OCI-LY1 (cell line): ENCODE measurements around the gene KRTAP10-10.

ENCODE experiments used
- EZH2 ChIP-seq: fragments of 200-600 bp; sonication (generic), shearing (Covaris generic); IDR thresholded peaks from 2 replicates; pipeline ENCODE4 v1.8.0; 2017; ENCODE audit warnings: borderline replicate concordance, mixed run types, mild to moderate bottlenecking, antibody characterized with exemption, low read length, moderate library complexity, mixed read lengths
- TF ChIP-seq, protein P1 (sequence below): fragments of 200-600 bp; sonication (generic), shearing (Covaris generic); IDR thresholded peaks from 2 replicates; pipeline ENCODE4 v1.5.1; 2017; ENCODE audit warnings: mild to moderate bottlenecking, antibody characterized with exemption, low read length, moderate library complexity, mixed read lengths

GRCh38 chr21:44609193-44609592 lies 28.0 kb upstream of the KRTAP10-10 start:
- TF ChIP-seq, protein P1, sequence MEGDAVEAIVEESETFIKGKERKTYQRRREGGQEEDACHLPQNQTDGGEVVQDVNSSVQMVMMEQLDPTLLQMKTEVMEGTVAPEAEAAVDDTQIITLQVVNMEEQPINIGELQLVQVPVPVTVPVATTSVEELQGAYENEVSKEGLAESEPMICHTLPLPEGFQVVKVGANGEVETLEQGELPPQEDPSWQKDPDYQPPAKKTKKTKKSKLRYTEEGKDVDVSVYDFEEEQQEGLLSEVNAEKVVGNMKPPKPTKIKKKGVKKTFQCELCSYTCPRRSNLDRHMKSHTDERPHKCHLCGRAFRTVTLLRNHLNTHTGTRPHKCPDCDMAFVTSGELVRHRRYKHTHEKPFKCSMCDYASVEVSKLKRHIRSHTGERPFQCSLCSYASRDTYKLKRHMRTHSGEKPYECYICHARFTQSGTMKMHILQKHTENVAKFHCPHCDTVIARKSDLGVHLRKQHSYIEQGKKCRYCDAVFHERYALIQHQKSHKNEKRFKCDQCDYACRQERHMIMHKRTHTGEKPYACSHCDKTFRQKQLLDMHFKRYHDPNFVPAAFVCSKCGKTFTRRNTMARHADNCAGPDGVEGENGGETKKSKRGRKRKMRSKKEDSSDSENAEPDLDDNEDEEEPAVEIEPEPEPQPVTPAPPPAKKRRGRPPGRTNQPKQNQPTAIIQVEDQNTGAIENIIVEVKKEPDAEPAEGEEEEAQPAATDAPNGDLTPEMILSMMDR: no peak
- no peak for TF ChIP-seq EZH2
